Vagina (tissue), 2 donors: ENCODE results near the gene RHEX.

ENCODE experiments used
- CTCF ChIP-seq, 3 experiments: fragments of 450-650 bp in 2 of 3; fragments of 200-600 bp in 1 of 3; sonication (generic) in 1 of 3; IDR thresholded peaks; one replicate each; pipeline ENCODE4 v1.5.1; 2017 to 2019; ENCODE audit warnings: antibody characterized with exemption in 3 of 3, mild to moderate bottlenecking in 2 of 3, moderate library complexity in 2 of 3
- POLR2A ChIP-seq, 2 donors: fragments of 450-650 bp; IDR thresholded peaks; one replicate each; pipeline ENCODE4 v1.6.1; 2017; ENCODE audit warnings: antibody characterized with exemption in 2 of 2, mild to moderate bottlenecking in 2 of 2, moderate library complexity in 2 of 2
- POLR2AphosphoS5 ChIP-seq, 2 donors: sonication (generic); formaldehyde crosslinking; IDR thresholded peaks; one replicate each; pipeline ENCODE4 v1.9.0; 2017; ENCODE audit warnings: antibody characterized with exemption in 2 of 2, mild to moderate bottlenecking in 2 of 2, low read depth in 1 of 2; ENCODE audit not compliant: insufficient read depth in 1 of 2

- TF ChIP-seq POLR2A (IDR thresholded peaks at IDR 0.05), result no peak
- TF ChIP-seq CTCF (IDR thresholded peaks at IDR 0.05), result no peak
- no peak for TF ChIP-seq POLR2AphosphoS5 (IDR thresholded peaks at IDR 0.05; ENCODE audit: insufficient read depth in 1 of 2, low read depth in 1 of 2)
Observed at GRCh38 chr1:206127336-206127735, 74.4 kb downstream of the RHEX start.
